NCI-H526 treated with DMSO at 0.1 percent for 48 hours (cell line): Measurements from ENCODE around the gene ZNF655.

Experiments used
- DNase-seq: peaks from one replicate; lab custom pipeline; 2025; lab: John Stamatoyannopoulos, UW

Gene ZNF655

GRCh38 chr7:99606531-99606930 is 48.1 kb downstream of the ZNF655 start:
- DNase-seq, result no peak

- no peak for DNase-seq
These were observed 49.1 kb downstream of the ZNF655 start for GRCh38 chr7:99607548-99607947.

GRCh38 chr7:99614495-99614894 is 56.1 kb downstream of the ZNF655 start:
- DNase-seq, result no peak

GRCh38 chr7:99615989-99616358 is 57.5 kb downstream of the ZNF655 start:
- no peak for DNase-seq

- peak; percentile 92 for DNase-seq
These were observed 58.1 kb downstream of the ZNF655 start, which contains the start of gene ZSCAN25 for GRCh38 chr7:99616359-99617191. ZSCAN25 (plus strand) TSS chr7:99616946; CDS start chr7:99619607, 2,661 bp downstream.

- no peak for DNase-seq
These were observed 58.8 kb downstream of the ZNF655 start for GRCh38 chr7:99617192-99617781.

GRCh38 chr7:99618726-99619125 is 60.3 kb downstream of the ZNF655 start:
- DNase-seq, result no peak

- DNase-seq, result no peak
These were observed 61.2 kb downstream of the ZNF655 start for GRCh38 chr7:99619571-99620130.

- DNase-seq, result no peak
These were observed 62.8 kb downstream of the ZNF655 start for GRCh38 chr7:99621271-99621670.

GRCh38 chr7:99622596-99622995 is 64.2 kb downstream of the ZNF655 start:
- DNase-seq, result no peak

- no peak for DNase-seq
These were observed 64.8 kb downstream of the ZNF655 start for GRCh38 chr7:99623091-99623693.

- no peak for DNase-seq
These were observed 65.4 kb downstream of the ZNF655 start for GRCh38 chr7:99623702-99624447.

GRCh38 chr7:99624484-99624883 is 66.0 kb downstream of the ZNF655 start:
- no peak for DNase-seq

- no peak for DNase-seq
These were observed 66.9 kb downstream of the ZNF655 start for GRCh38 chr7:99625321-99625720.

GRCh38 chr7:99625961-99626360 is 67.5 kb downstream of the ZNF655 start:
- DNase-seq, result no peak
